GM23248 (cell line): ENCODE data around the gene PTGS1.

ENCODE experiments used
- EZH2 ChIP-seq: fragments of 200-600 bp; sonication (generic); IDR thresholded peaks from 2 replicates; pipeline ENCODE4 v1.6.1; 2018; ENCODE audit warnings: antibody characterized with exemption, mild to moderate bottlenecking; ENCODE audit not compliant: insufficient read depth, poor library complexity, severe bottlenecking
- EZH2phosphoT487 ChIP-seq: fragments of 200-600 bp; sonication (generic); IDR thresholded peaks from 2 replicates; pipeline ENCODE4 v1.6.1; 2018; ENCODE audit warnings: antibody characterized with exemption, moderate library complexity, mild to moderate bottlenecking, low read depth; ENCODE audit not compliant: insufficient read depth

DNA sequence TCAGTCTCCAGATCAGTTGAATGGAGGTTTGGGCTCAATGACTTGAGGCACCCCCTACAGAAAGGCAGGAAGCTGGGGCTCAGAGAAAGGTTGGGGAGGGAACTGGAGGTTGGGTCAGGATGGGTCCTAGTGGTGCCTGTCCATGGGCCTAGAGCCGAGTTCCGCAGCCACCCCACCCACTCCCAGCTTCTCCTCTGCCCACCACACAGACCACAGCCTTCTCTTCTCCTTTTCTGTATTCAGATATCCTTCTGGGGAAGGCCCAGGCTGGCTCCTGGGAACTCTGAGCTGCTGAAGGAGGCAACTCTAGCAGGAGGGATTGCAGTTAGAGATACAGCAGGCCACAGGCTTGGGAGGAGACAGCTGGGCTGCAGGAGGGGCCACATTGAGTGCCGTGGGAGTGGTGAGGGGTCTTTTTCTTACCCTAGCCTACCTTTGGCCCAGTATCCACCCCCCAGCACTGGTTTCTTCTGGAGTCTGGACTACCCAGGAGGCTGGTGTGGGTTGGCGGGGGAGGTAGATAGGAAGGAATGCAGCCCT is 15.4 kb upstream of the PTGS1 start:
- no peak for TF ChIP-seq EZH2
- TF ChIP-seq EZH2phosphoT487: no peak
